Liver (tissue), 9 donors: ENCODE data around the gene DSCAML1. TPM values are rescaled to one million over a fixed set of nuclear protein-coding genes. Genes with fewer than 3 reads are reported as not detected.

Experiments
- DNase-seq: peaks from one replicate; pipeline ENCODE4 v3.0.0-alpha.2; 2017; ENCODE audit warnings: low spot score
- H3K27ac ChIP-seq, 2 donors: one replicate each; pipeline ENCODE4 v1.7.0; 2013; ENCODE audit warnings: inconsistent platforms in 2 of 2, low read length in 2 of 2, control low read depth in 1 of 2, low read depth in 1 of 2, mild to moderate bottlenecking in 1 of 2
- H3K27me3 ChIP-seq, 4 donors: one replicate each; pipeline versions ENCODE4 v1.6.1 to v1.7.0; 2013; ENCODE audit warnings: low read length in 3 of 4, inconsistent platforms in 1 of 4, mild to moderate bottlenecking in 1 of 4, moderate library complexity in 1 of 4; ENCODE audit not compliant: control insufficient read depth in 4 of 4, insufficient read depth in 4 of 4
- H3K36me3 ChIP-seq, 4 donors: one replicate each; pipeline versions ENCODE4 v1.6.1 to v1.7.0; 2013; ENCODE audit warnings: low read length in 3 of 4, mild to moderate bottlenecking in 3 of 4, low read depth in 1 of 4, moderate library complexity in 1 of 4; ENCODE audit not compliant: control insufficient read depth in 4 of 4, insufficient read depth in 3 of 4
- H3K4me1 ChIP-seq, 4 donors: one replicate each; pipeline versions ENCODE4 v1.6.1 to v1.7.0; 2013; ENCODE audit warnings: low read length in 3 of 4, mild to moderate bottlenecking in 3 of 4, moderate library complexity in 1 of 4; ENCODE audit not compliant: control insufficient read depth in 4 of 4, insufficient read depth in 4 of 4
- H3K4me3 ChIP-seq, 3 donors: one replicate each; pipeline versions ENCODE4 v1.6.1 to v1.7.0; 2013; ENCODE audit warnings: low read length in 3 of 3, control low read depth in 1 of 3, low read depth in 1 of 3, mild to moderate bottlenecking in 1 of 3
- H3K9ac ChIP-seq, 2 donors: one replicate each; pipeline ENCODE4 v1.7.0; 2013; ENCODE audit warnings: low read length in 2 of 2, mild to moderate bottlenecking in 2 of 2, moderate library complexity in 2 of 2, control low read depth in 1 of 2, low read depth in 1 of 2
- H3K9me3 ChIP-seq, 4 donors: one replicate each; pipeline versions ENCODE4 v1.6.1 to v1.7.0; 2013; ENCODE audit warnings: low read length in 3 of 4; ENCODE audit not compliant: control insufficient read depth in 4 of 4
- ATF3 ChIP-seq: IDR thresholded peaks from 2 replicates; pipeline ENCODE4 v1.6.1; 2016; ENCODE audit warnings: antibody characterized with exemption
- CTCF ChIP-seq: fragments of 150-350 bp; IDR thresholded peaks from 2 replicates; pipeline ENCODE4 v1.5.1; 2017; ENCODE audit warnings: improper control_type of control experiment, low read depth, low read length; ENCODE audit not compliant: missing input control
- EGR1 ChIP-seq, 2 donors: IDR thresholded peaks; 2 replicates each; pipeline ENCODE4 v1.6.1; 2016 to 2018; ENCODE audit warnings: antibody characterized with exemption in 2 of 2, low read depth in 2 of 2
- FOXA1 ChIP-seq: IDR thresholded peaks from 2 replicates; pipeline ENCODE4 v1.6.1; 2016; ENCODE audit warnings: antibody characterized with exemption
- FOXA2 ChIP-seq: IDR thresholded peaks from 2 replicates; pipeline ENCODE4 v1.6.1; 2016; ENCODE audit warnings: antibody characterized with exemption
- GABPA ChIP-seq, 2 donors: IDR thresholded peaks in 1 of 2; conservative IDR thresholded peaks in 1 of 2; 2 replicates each; pipeline ENCODE4 v1.6.1; 2016; ENCODE audit warnings: antibody characterized with exemption in 2 of 2, mild to moderate bottlenecking in 1 of 2, moderate library complexity in 1 of 2
- HNF4A ChIP-seq, 2 donors: conservative IDR thresholded peaks; 2 replicates each; pipeline ENCODE4 v1.6.1; 2016; ENCODE audit warnings: antibody characterized with exemption in 2 of 2, mild to moderate bottlenecking in 2 of 2
- HNF4G ChIP-seq: IDR thresholded peaks from 2 replicates; pipeline ENCODE4 v1.6.1; 2016; ENCODE audit warnings: antibody characterized with exemption
- JUND ChIP-seq, 2 donors: IDR thresholded peaks; 2 replicates each; pipeline ENCODE4 v1.6.1; 2016; ENCODE audit warnings: antibody characterized with exemption in 2 of 2
- MAX ChIP-seq: IDR thresholded peaks from 2 replicates; pipeline ENCODE4 v1.6.1; 2016; ENCODE audit warnings: antibody characterized with exemption
- NR2F2 ChIP-seq: IDR thresholded peaks from 2 replicates; pipeline ENCODE4 v1.6.1; 2016; ENCODE audit warnings: antibody characterized with exemption
- RAD21 ChIP-seq, 2 donors: IDR thresholded peaks; 2 replicates each; pipeline ENCODE4 v1.6.1; 2016; ENCODE audit warnings: antibody characterized with exemption in 2 of 2, mild to moderate bottlenecking in 2 of 2
- REST ChIP-seq: IDR thresholded peaks from 2 replicates; pipeline ENCODE4 v1.6.1; 2016; ENCODE audit warnings: antibody characterized with exemption, mild to moderate bottlenecking
- RXRA ChIP-seq, 2 donors: IDR thresholded peaks; 2 replicates each; pipeline ENCODE4 v1.6.1; 2017 to 2018; ENCODE audit warnings: antibody characterized with exemption in 2 of 2, mild to moderate bottlenecking in 1 of 2
- SP1 ChIP-seq: IDR thresholded peaks from 2 replicates; pipeline ENCODE4 v1.6.1; 2018; ENCODE audit warnings: antibody characterized with exemption, mild to moderate bottlenecking
- TAF1 ChIP-seq: conservative IDR thresholded peaks from 2 replicates; pipeline ENCODE4 v1.6.1; 2016; ENCODE audit warnings: antibody characterized with exemption, mild to moderate bottlenecking
- YY1 ChIP-seq: IDR thresholded peaks from 2 replicates; pipeline ENCODE4 v1.6.1; 2016; ENCODE audit warnings: antibody characterized with exemption, mild to moderate bottlenecking
- WGBS: extraction: QIAGEN DNeasy Blood & Tissue Kit; methylation state at CpG from one replicate; pipeline ENCODE4 v1.1.7; 2013; 5-methylcytosine and 5-hydroxymethylcytosine counted together
- polyA plus RNA-seq, 2 donors: library from polyadenylated mRNA; stranded (reverse) in 1 of 2; unstranded in 1 of 2; fragments of 200-250 nt in 1 of 2; fragments of >200 nt in 1 of 2; fragmentation: Nextera tagmentation in 1 of 2; extraction: Ambion mirVana in 1 of 2; gene quantifications; one replicate each; pipeline versions ENCODE4 v1.2.1 to v1.2.3, GENCODE V29; 2013 to 2015
- total RNA-seq, 2 donors: library from RNA; depleted of rRNA; stranded (reverse); fragments of >200 nt; gene quantifications; one replicate each; pipeline ENCODE4 v1.2.3, GENCODE V29; 2014
- donor health status: healthy.
- donor health status: healthy.
- donor health status: healthy.
- donor health status: healthy.
- donor health status: healthy.

The DSCAML1 gene
- total and polyA plus RNA-seq, 4 donors, result 0.07 to 0.42 (median 0.20) TPM

- no peaks in the 10 kb centered on the region for H3K4me1 ChIP-seq
- DNase-seq, result no peak
- no peaks in the 10 kb centered on the region for H3K36me3 ChIP-seq
- H3K9me3 ChIP-seq, result no peaks in the 10 kb centered on the region
- no peak overlapping the region for H3K4me3 ChIP-seq
- no peak for TF ChIP-seq EGR1 (IDR thresholded peaks at IDR 0.05; ENCODE audit: low read depth in 2 of 2)
- no peak for TF ChIP-seq TAF1
- no peak for TF ChIP-seq YY1
- no peak for TF ChIP-seq JUND (IDR thresholded peaks at IDR 0.05)
- no peak for TF ChIP-seq NR2F2
- TF ChIP-seq RAD21 (IDR thresholded peaks at IDR 0.05), result no peak
- TF ChIP-seq GABPA (IDR thresholded peaks at IDR 0.05 in 1 of 2, conservative IDR thresholded peaks at IDR 0.05 in 1 of 2), result no peak
- no peak for TF ChIP-seq FOXA2
- no peak for TF ChIP-seq HNF4A (conservative IDR thresholded peaks at IDR 0.05)
- no peak for TF ChIP-seq RXRA (IDR thresholded peaks at IDR 0.05)
- TF ChIP-seq REST, result no peak
- H3K27me3 ChIP-seq, result no peaks in the 10 kb centered on the region
- no peak overlapping the region for H3K27ac ChIP-seq
- 96% methylated on average over 21 of the region's 21 CpGs for WGBS
- no peak overlapping the region for H3K9ac ChIP-seq
Measured at GRCh38 chr11:117520966-117521365, 276.1 kb downstream of the DSCAML1 start.

GRCh38 chr11:117520201-117520600, 276.8 kb downstream of the DSCAML1 start:
- Histone ChIP-seq H3K27me3 (no peaks in the 10 kb centered on the region), H3K9me3 (no peaks in the 10 kb centered on the region), H3K4me1 (no peaks in the 10 kb centered on the region), H3K36me3 (no peaks in the 10 kb centered on the region), H3K4me3 (no peak overlapping the region), H3K27ac (no peak overlapping the region), H3K9ac (no peak overlapping the region)
- WGBS, result 89% methylated on average over 3 of the region's 3 CpGs
- TF ChIP-seq RAD21 (IDR thresholded peaks at IDR 0.05), result no peak
- TF ChIP-seq NR2F2, result no peak
- no peak for TF ChIP-seq HNF4G
- TF ChIP-seq EGR1 (IDR thresholded peaks at IDR 0.05; ENCODE audit: low read depth in 2 of 2), result no peak
- no peak for TF ChIP-seq HNF4A (conservative IDR thresholded peaks at IDR 0.05)
- no peak for TF ChIP-seq ATF3
- no peak for TF ChIP-seq FOXA2
- no peak for TF ChIP-seq MAX
- no peak for TF ChIP-seq GABPA (IDR thresholded peaks at IDR 0.05 in 1 of 2, conservative IDR thresholded peaks at IDR 0.05 in 1 of 2)
- no peak for TF ChIP-seq YY1
- no peak for TF ChIP-seq JUND (IDR thresholded peaks at IDR 0.05)
- no peak for TF ChIP-seq SP1
- TF ChIP-seq FOXA1, result no peak
- TF ChIP-seq RXRA (IDR thresholded peaks at IDR 0.05), result no peak
- no peak for TF ChIP-seq CTCF
- no peak for DNase-seq
